OCI-LY7 (cell line): ENCODE results near the gene ZPBP2.

ENCODE experiments used
- CTCF ChIP-seq: fragments of 200-600 bp; sonication (generic); conservative IDR thresholded peaks from 2 replicates; pipeline ENCODE4 v1.5.1; 2014; ENCODE audit warnings: mild to moderate bottlenecking, antibody characterized with exemption, low read length, moderate library complexity, mixed read lengths
- EZH2phosphoT487 ChIP-seq: fragments of 200-600 bp; sonication (generic); IDR thresholded peaks from 2 replicates; pipeline ENCODE4 v1.6.1; 2018; ENCODE audit warnings: low read depth, borderline replicate concordance, mild to moderate bottlenecking, mixed run types, antibody characterized with exemption, low read length, moderate library complexity, mixed read lengths

GRCh38 chr17:39838784-39839183 lies 29.2 kb upstream of the ZPBP2 start:
- TF ChIP-seq CTCF = no peak
- no peak for TF ChIP-seq EZH2phosphoT487
